Spleen (tissue), 11 donors: ENCODE data around the gene CHSY3. TPM values are rescaled to one million over a fixed set of nuclear protein-coding genes. Genes with fewer than 3 reads are reported as not detected.

ENCODE experiments used
- DNase-seq: peaks from one replicate; pipeline ENCODE4 v3.0.0-alpha.2; 2020
- H3K27ac ChIP-seq, 8 donors: fragments of 200-600 bp; sonication (generic) in 7 of 8; 1 replicate in 4 of 8; 2 replicates in 4 of 8; pipeline versions ENCODE4 v1.5.0 to v1.8.0; 2016 to 2021; ENCODE audit warnings: inconsistent platforms in 4 of 8, mild to moderate bottlenecking in 4 of 8, moderate library complexity in 1 of 8
- H3K27me3 ChIP-seq, 7 donors: fragments of 200-600 bp; sonication (generic) in 6 of 7; replicated peaks in 1 of 7; 1 replicate in 4 of 7; 2 replicates in 3 of 7; pipeline versions ENCODE4 v1.5.0 to v1.8.0; 2016 to 2021; ENCODE audit warnings: inconsistent platforms in 3 of 7, mild to moderate bottlenecking in 1 of 7
- H3K36me3 ChIP-seq, 6 donors: fragments of 200-600 bp; sonication (generic) in 5 of 6; 1 replicate in 4 of 6; 2 replicates in 2 of 6; pipeline versions ENCODE4 v1.5.0 to v1.8.0; 2016 to 2021; ENCODE audit warnings: inconsistent platforms in 2 of 6
- H3K4me1 ChIP-seq, 6 donors: fragments of 200-600 bp; sonication (generic) in 5 of 6; 1 replicate in 3 of 6; 2 replicates in 3 of 6; pipeline versions ENCODE4 v1.5.0 to v1.8.0; 2016 to 2021; ENCODE audit warnings: inconsistent platforms in 3 of 6
- H3K4me3 ChIP-seq, 8 donors: fragments of 200-600 bp; sonication (generic) in 7 of 8; 1 replicate in 4 of 8; 2 replicates in 4 of 8; pipeline versions ENCODE4 v1.5.0 to v1.8.0; 2016 to 2021; ENCODE audit warnings: inconsistent platforms in 4 of 8, mild to moderate bottlenecking in 4 of 8, moderate library complexity in 2 of 8
- H3K9me3 ChIP-seq, 8 donors: fragments of 200-600 bp; sonication (generic) in 7 of 8; 1 replicate in 4 of 8; 2 replicates in 4 of 8; pipeline versions ENCODE4 v1.5.0 to v1.8.0; 2016 to 2021; ENCODE audit warnings: inconsistent platforms in 4 of 8
- CTCF ChIP-seq, 11 experiments: fragments of 200-600 bp in 7 of 11; fragments of 450-650 bp in 4 of 11; sonication (generic) in 4 of 11; IDR thresholded peaks in 8 of 11; conservative IDR thresholded peaks in 3 of 11; 1 replicate in 7 of 11; 2 replicates in 4 of 11; pipeline versions ENCODE4 v1.4.0 to v1.8.0; 2016 to 2021; ENCODE audit warnings: antibody characterized with exemption in 11 of 11, inconsistent platforms in 4 of 11, mild to moderate bottlenecking in 1 of 11
- POLR2A ChIP-seq, 3 donors: fragments of 450-650 bp; IDR thresholded peaks; one replicate each; pipeline ENCODE4 v1.5.1; 2017; ENCODE audit warnings: antibody characterized with exemption in 3 of 3, mild to moderate bottlenecking in 1 of 3
- POLR2AphosphoS5 ChIP-seq, 3 donors: sonication (generic); formaldehyde crosslinking; IDR thresholded peaks; one replicate each; pipeline ENCODE4 v1.5.1; 2017; ENCODE audit warnings: antibody characterized with exemption in 3 of 3
- WGBS, 5 donors: extraction: QIAGEN DNeasy Blood & Tissue Kit in 3 of 5; methylation state at CpG; one replicate each; pipeline versions ENCODE4 v1.1.5 to v1.1.7; 2013 to 2018; 5-methylcytosine and 5-hydroxymethylcytosine counted together
- intact Hi-C: fragments of 100-400 bp; cut with DNase I; formaldehyde crosslinking; loops from one replicate; pipeline ENCODE4 v1.15.0; 2023; ENCODE audit warnings: low total_unique reads
- polyA plus RNA-seq, 3 donors: library from polyadenylated mRNA; stranded (reverse); fragments of 200-250 nt; gene quantifications; one replicate each; pipeline ENCODE4 v1.2.1, GENCODE V29; 2013
- total RNA-seq, 7 donors: library from RNA; depleted of rRNA in 3 of 7; stranded (reverse); fragments of >200 nt in 3 of 7; fragmentation: NEBNext Ultra II Directional in 4 of 7; extraction: Animal tissue kit (Norgen Biotek cat#: 25700) in 4 of 7; gene quantifications; one replicate each; pipeline versions ENCODE4 v1.1.0 to v1.2.1, GENCODE V29; 2016 to 2021
- donor health status: healthy with polysubstance abuse.
- donor health status: DM: no; HTN: no; CAD: no; lungs with moderate emphysema.
- donor health status: DM: no; HTN: no; CAD: no.
- donor health status: Bipolar disorder and iron deficiency.
- donor health status: healthy.
- donor health status: DM: no; HTN: no; CAD: no.
- donor health status: DM: yes; HTN: yes; CAD: no.

CHSY3 gene
- total and polyA plus RNA-seq, 10 donors = 0.07 to 3.0 (median 1.5) TPM

- no peaks in the 10 kb centered on the region for H3K27me3 ChIP-seq
- intact Hi-C loops = no loop called here
- H3K4me3 ChIP-seq = no peak overlapping the region
- WGBS, 5 donors = 92 to 95% (median 94%) methylated on average over 3 of the region's 3 CpGs
- H3K9me3 ChIP-seq = peaks cover 0 to 7% (median 0%) of the 10 kb centered on the region in 8 donors
- no peak overlapping the region for H3K27ac ChIP-seq
- TF ChIP-seq CTCF (IDR thresholded peaks at IDR 0.05 in 8 of 11, conservative IDR thresholded peaks at IDR 0.05 in 3 of 11) = no peak
- no peak for TF ChIP-seq POLR2A (IDR thresholded peaks at IDR 0.05)
- TF ChIP-seq POLR2AphosphoS5 (IDR thresholded peaks at IDR 0.05) = no peak
- no peak for DNase-seq
- no peaks in the 10 kb centered on the region for H3K36me3 ChIP-seq
- no peaks in the 10 kb centered on the region for H3K4me1 ChIP-seq
Observed at GRCh38 chr5:130064484-130064883, 160.2 kb downstream of the CHSY3 start.

GRCh38 chr5:130065617-130066016 is 161.4 kb downstream of the CHSY3 start:
- Histone ChIP-seq H3K9me3 (no peaks in the 10 kb centered on the region), H3K27ac (no peak overlapping the region), H3K4me1 (no peaks in the 10 kb centered on the region), H3K36me3 (no peaks in the 10 kb centered on the region), H3K27me3 (no peaks in the 10 kb centered on the region), H3K4me3 (no peak overlapping the region)
- no peak for DNase-seq
- no peak for TF ChIP-seq POLR2A (IDR thresholded peaks at IDR 0.05)
- TF ChIP-seq POLR2AphosphoS5 (IDR thresholded peaks at IDR 0.05) = no peak
- TF ChIP-seq CTCF (IDR thresholded peaks at IDR 0.05 in 8 of 11, conservative IDR thresholded peaks at IDR 0.05 in 3 of 11) = no peak
- intact Hi-C loops = no loop called here
- WGBS, 5 donors = 80 to 90% (median 90%) methylated on average over 2 of the region's 2 CpGs

- WGBS, 5 donors = 74 to 93% (median 87%) methylated on average over 3 of the region's 3 CpGs
- H3K36me3 ChIP-seq = no peaks in the 10 kb centered on the region
- no peak overlapping the region for H3K27ac ChIP-seq
- TF ChIP-seq POLR2A (IDR thresholded peaks at IDR 0.05) (no peak), CTCF (IDR thresholded peaks at IDR 0.05 in 8 of 11, conservative IDR thresholded peaks at IDR 0.05 in 3 of 11) (no peak), POLR2AphosphoS5 (IDR thresholded peaks at IDR 0.05) (no peak)
- H3K9me3 ChIP-seq = no peaks in the 10 kb centered on the region
- no peak overlapping the region for H3K4me3 ChIP-seq
- H3K4me1 ChIP-seq = no peaks in the 10 kb centered on the region
- no peaks in the 10 kb centered on the region for H3K27me3 ChIP-seq
- no peak for DNase-seq
- intact Hi-C loops = no loop called here
Observed at GRCh38 chr5:130066644-130067043, 162.4 kb downstream of the CHSY3 start.

- Histone ChIP-seq H3K9me3 (no peaks in the 10 kb centered on the region), H3K4me1 (no peaks in the 10 kb centered on the region), H3K4me3 (no peak overlapping the region), H3K27ac (no peak overlapping the region), H3K36me3 (no peaks in the 10 kb centered on the region), H3K27me3 (no peaks in the 10 kb centered on the region)
- no peak for TF ChIP-seq CTCF (IDR thresholded peaks at IDR 0.05 in 8 of 11, conservative IDR thresholded peaks at IDR 0.05 in 3 of 11)
- no peak for TF ChIP-seq POLR2AphosphoS5 (IDR thresholded peaks at IDR 0.05)
- TF ChIP-seq POLR2A (IDR thresholded peaks at IDR 0.05) = no peak
- no peak for DNase-seq
- intact Hi-C loops = no loop called here
Observed at GRCh38 chr5:130067364-130067763, 163.1 kb downstream of the CHSY3 start.
